ENCODE measurements around the gene RGS3. TPM values are rescaled to one million over a fixed set of nuclear protein-coding genes. Genes with fewer than 3 reads are reported as not detected.

RGS3 gene
- total and polyA plus RNA-seq, 2 of the 13 experiments (the other 11 are each of a cell fraction or from before 2014, with no cell fraction given), result 17.1 to 28.8 TPM

DNA sequence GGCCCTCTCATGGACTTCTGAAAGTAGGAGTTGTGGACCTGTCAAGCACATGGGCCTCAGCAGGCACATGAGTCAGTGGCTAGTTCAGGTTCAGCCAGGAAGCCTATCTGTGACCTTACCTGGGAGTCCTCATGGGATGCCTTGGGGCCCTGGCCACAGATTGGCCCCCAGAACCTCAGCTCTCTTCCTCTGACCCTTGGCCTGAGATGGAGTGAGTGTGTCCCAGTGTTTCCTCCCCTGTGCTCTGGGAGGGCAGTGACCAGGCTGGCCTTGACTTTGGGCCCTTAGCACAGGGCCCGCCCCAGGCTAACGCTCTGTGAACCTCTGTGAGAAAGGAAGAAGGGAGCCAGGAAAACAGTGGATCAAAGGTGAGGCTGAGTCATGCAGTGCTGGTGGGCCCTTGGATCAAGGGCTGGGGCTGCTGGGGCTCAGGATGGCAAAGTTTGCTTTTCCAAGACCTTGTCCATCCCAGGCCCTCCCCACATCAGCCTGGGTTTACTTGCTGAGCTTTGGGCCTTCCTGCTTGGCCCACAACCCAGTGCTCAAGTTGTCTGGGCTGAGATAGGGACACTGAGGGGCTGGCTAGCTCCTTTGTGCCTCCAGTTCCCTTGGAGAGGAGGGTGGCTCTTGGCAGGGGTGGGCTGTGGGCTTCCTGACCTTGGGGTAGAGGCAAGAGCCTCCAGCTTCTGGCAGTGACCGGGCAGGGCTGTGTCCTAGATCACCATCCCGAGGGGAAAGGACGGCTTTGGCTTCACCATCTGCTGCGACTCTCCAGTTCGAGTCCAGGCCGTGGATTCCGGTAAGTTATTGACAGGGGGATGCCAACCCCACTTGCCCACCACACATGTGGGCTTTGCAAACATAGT is 41.4 kb downstream of the RGS3 start (continued):
- TF ChIP-seq, protein P1, sequence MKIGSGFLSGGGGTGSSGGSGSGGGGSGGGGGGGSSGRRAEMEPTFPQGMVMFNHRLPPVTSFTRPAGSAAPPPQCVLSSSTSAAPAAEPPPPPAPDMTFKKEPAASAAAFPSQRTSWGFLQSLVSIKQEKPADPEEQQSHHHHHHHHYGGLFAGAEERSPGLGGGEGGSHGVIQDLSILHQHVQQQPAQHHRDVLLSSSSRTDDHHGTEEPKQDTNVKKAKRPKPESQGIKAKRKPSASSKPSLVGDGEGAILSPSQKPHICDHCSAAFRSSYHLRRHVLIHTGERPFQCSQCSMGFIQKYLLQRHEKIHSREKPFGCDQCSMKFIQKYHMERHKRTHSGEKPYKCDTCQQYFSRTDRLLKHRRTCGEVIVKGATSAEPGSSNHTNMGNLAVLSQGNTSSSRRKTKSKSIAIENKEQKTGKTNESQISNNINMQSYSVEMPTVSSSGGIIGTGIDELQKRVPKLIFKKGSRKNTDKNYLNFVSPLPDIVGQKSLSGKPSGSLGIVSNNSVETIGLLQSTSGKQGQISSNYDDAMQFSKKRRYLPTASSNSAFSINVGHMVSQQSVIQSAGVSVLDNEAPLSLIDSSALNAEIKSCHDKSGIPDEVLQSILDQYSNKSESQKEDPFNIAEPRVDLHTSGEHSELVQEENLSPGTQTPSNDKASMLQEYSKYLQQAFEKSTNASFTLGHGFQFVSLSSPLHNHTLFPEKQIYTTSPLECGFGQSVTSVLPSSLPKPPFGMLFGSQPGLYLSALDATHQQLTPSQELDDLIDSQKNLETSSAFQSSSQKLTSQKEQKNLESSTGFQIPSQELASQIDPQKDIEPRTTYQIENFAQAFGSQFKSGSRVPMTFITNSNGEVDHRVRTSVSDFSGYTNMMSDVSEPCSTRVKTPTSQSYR (CRISPR knock-in tag; IDR thresholded peaks at IDR 0.05; ENCODE audit: borderline replicate concordance), result peak; percentile 61; the same call in 1 of the 2 replicates
- TF ChIP-seq ZNF543 (CRISPR knock-in tag; IDR thresholded peaks at IDR 0.05), result peak; percentile 90
- no peak for TF ChIP-seq ZNF879 (CRISPR knock-in tag; IDR thresholded peaks at IDR 0.05)
- TF ChIP-seq SOX5 (CRISPR knock-in tag; IDR thresholded peaks at IDR 0.05; ENCODE audit: borderline replicate concordance), result peak; percentile 91
- TF ChIP-seq RFXANK (CRISPR knock-in tag; IDR thresholded peaks at IDR 0.05), result no peak
- peak; percentile 21 to 43; a peak in 2 of 4 replicates for TF ChIP-seq MAFK (conservative IDR thresholded peaks at IDR 0.05 in 1 of 2, IDR thresholded peaks at IDR 0.05 in 1 of 2; ENCODE audit: low read length in 2 of 2)
- TF ChIP-seq, protein P2, sequence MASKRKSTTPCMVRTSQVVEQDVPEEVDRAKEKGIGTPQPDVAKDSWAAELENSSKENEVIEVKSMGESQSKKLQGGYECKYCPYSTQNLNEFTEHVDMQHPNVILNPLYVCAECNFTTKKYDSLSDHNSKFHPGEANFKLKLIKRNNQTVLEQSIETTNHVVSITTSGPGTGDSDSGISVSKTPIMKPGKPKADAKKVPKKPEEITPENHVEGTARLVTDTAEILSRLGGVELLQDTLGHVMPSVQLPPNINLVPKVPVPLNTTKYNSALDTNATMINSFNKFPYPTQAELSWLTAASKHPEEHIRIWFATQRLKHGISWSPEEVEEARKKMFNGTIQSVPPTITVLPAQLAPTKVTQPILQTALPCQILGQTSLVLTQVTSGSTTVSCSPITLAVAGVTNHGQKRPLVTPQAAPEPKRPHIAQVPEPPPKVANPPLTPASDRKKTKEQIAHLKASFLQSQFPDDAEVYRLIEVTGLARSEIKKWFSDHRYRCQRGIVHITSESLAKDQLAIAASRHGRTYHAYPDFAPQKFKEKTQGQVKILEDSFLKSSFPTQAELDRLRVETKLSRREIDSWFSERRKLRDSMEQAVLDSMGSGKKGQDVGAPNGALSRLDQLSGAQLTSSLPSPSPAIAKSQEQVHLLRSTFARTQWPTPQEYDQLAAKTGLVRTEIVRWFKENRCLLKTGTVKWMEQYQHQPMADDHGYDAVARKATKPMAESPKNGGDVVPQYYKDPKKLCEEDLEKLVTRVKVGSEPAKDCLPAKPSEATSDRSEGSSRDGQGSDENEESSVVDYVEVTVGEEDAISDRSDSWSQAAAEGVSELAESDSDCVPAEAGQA (IDR thresholded peaks at IDR 0.05; ENCODE audit: low read depth), result no peak
- TF ChIP-seq, protein P2 (CRISPR knock-in tag; IDR thresholded peaks at IDR 0.05; ENCODE audit: borderline replicate concordance), result no peak
- peak; percentile 89 for TF ChIP-seq PHF5A (CRISPR knock-in tag; IDR thresholded peaks at IDR 0.05; ENCODE audit: low read depth, unreplicated experiment)
- TF ChIP-seq, protein P3, sequence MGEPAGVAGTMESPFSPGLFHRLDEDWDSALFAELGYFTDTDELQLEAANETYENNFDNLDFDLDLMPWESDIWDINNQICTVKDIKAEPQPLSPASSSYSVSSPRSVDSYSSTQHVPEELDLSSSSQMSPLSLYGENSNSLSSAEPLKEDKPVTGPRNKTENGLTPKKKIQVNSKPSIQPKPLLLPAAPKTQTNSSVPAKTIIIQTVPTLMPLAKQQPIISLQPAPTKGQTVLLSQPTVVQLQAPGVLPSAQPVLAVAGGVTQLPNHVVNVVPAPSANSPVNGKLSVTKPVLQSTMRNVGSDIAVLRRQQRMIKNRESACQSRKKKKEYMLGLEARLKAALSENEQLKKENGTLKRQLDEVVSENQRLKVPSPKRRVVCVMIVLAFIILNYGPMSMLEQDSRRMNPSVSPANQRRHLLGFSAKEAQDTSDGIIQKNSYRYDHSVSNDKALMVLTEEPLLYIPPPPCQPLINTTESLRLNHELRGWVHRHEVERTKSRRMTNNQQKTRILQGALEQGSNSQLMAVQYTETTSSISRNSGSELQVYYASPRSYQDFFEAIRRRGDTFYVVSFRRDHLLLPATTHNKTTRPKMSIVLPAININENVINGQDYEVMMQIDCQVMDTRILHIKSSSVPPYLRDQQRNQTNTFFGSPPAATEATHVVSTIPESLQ (CRISPR knock-in tag; conservative IDR thresholded peaks at IDR 0.05), result no peak
- no peak for TF ChIP-seq CREB1 (IDR thresholded peaks at IDR 0.05)
- TF ChIP-seq CREB1 (CRISPR knock-in tag; IDR thresholded peaks at IDR 0.05), result peak; percentile 84
- TF ChIP-seq, protein P4, sequence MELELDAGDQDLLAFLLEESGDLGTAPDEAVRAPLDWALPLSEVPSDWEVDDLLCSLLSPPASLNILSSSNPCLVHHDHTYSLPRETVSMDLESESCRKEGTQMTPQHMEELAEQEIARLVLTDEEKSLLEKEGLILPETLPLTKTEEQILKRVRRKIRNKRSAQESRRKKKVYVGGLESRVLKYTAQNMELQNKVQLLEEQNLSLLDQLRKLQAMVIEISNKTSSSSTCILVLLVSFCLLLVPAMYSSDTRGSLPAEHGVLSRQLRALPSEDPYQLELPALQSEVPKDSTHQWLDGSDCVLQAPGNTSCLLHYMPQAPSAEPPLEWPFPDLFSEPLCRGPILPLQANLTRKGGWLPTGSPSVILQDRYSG (CRISPR knock-in tag; IDR thresholded peaks at IDR 0.05), result no peak
- TF ChIP-seq ZNF431 (CRISPR knock-in tag; IDR thresholded peaks at IDR 0.05; ENCODE audit: borderline replicate concordance, low read depth), result no peak; the same call in 1 of the 2 replicates
- no peak for TF ChIP-seq ZBTB1 (CRISPR knock-in tag; IDR thresholded peaks at IDR 0.05; ENCODE audit: borderline replicate concordance)
